Panc1 (cell line): Measurements from ENCODE around the gene DIP2C. TPM values are rescaled to one million over a fixed set of nuclear protein-coding genes. Genes with fewer than 3 reads are reported as not detected.
"Not testable (repeated sequence)": the region's sequence is repeated elsewhere in the genome, so short reads cannot be mapped to it uniquely, and the experiment has no call there.

ENCODE experiments used
- ATAC-seq: fragments of 200-7000 bp; cut with Tn5 transposase; 2 replicates; pipeline ENCODE4 v1.9.1; 2020; ENCODE audit warnings: mild to moderate bottlenecking, moderate library complexity
- BruUV-seq: library from RNA; stranded (reverse); fragments of 400-500 nt; replicated peaks from 2 replicates; lab custom pipeline; 2021; lab: Mats Ljungman, UMichigan
- CTCF ChIA-PET: fragments of 300-600 bp; sonication (Branson Sonifier 250); formaldehyde crosslinking; loops from one replicate; lab custom pipeline; 2022; ENCODE audit warnings: antibody characterized with exemption; lab: Charles Lee
- POLR2A ChIA-PET: fragments of 300-600 bp; sonication (Branson Sonifier 250); formaldehyde crosslinking; loops from one replicate; lab custom pipeline; 2022; ENCODE audit warnings: antibody characterized with exemption; lab: Charles Lee
- DNase-seq: peaks from one replicate; pipeline ENCODE4 v3.0.0-alpha.2; 2010; ENCODE audit warnings: low read depth, low spot score
- H3K27ac ChIP-seq: 2 replicates; pipeline ENCODE4 v1.5.1; 2011; ENCODE audit warnings: mild to moderate bottlenecking, low read length, inconsistent platforms
- H3K27me3 ChIP-seq: fragments of 200-500 bp; sonication (Bioruptor generic); 2 replicates; pipeline ENCODE4 v1.6.0; 2014; ENCODE audit warnings: low read length, inconsistent platforms; ENCODE audit not compliant: control insufficient read depth, insufficient read depth
- H3K36me3 ChIP-seq: fragments of 200-500 bp; sonication (Bioruptor generic); 2 replicates; pipeline ENCODE4 v1.5.1; 2014; ENCODE audit warnings: inconsistent platforms, mild to moderate bottlenecking, low read length, moderate library complexity; ENCODE audit not compliant: control insufficient read depth, insufficient read depth
- H3K4me1 ChIP-seq: 2 replicates; pipeline ENCODE4 v1.5.1; 2011; ENCODE audit warnings: inconsistent platforms, mild to moderate bottlenecking, low read length, moderate library complexity; ENCODE audit not compliant: control insufficient read depth, insufficient read depth
- H3K4me3 ChIP-seq, 2 experiments: 2 replicates each; pipeline ENCODE4 v1.5.1; 2011 to 2012; ENCODE audit warnings: low read depth in 2 of 2, low read length in 2 of 2, mild to moderate bottlenecking in 2 of 2, inconsistent platforms in 1 of 2, moderate library complexity in 1 of 2
- H3K9me3 ChIP-seq: fragments of 200-500 bp; sonication (Bioruptor generic); 2 replicates; pipeline ENCODE4 v1.5.1; 2014; ENCODE audit warnings: low read depth, mild to moderate bottlenecking, inconsistent platforms, low read length, moderate library complexity; ENCODE audit not compliant: control insufficient read depth, insufficient read depth
- POLR2AphosphoS5 ChIP-seq: IDR thresholded peaks from 2 replicates; pipeline ENCODE4 v1.6.1; 2012; ENCODE audit warnings: mild to moderate bottlenecking, low read depth, low read length, moderate library complexity
- REST ChIP-seq, 2 experiments: IDR thresholded peaks; 2 replicates each; pipeline ENCODE4 v1.6.1; 2011 to 2012; ENCODE audit warnings: low read depth in 2 of 2, control low read depth in 1 of 2, low read length in 1 of 2, mild to moderate bottlenecking in 1 of 2, moderate library complexity in 1 of 2; ENCODE audit not compliant: insufficient read depth in 1 of 2
- SIN3A ChIP-seq: IDR thresholded peaks from 2 replicates; pipeline ENCODE4 v1.6.1; 2012; ENCODE audit warnings: low read depth, mild to moderate bottlenecking, low read length, moderate library complexity, borderline replicate concordance; ENCODE audit not compliant: insufficient read depth
- TCF7L2 ChIP-seq: IDR thresholded peaks from 2 replicates; pipeline ENCODE4 v1.6.1; 2011; ENCODE audit warnings: mild to moderate bottlenecking, low read depth, low read length, inconsistent platforms
- in situ Hi-C: cut with HindIII; loops from 2 replicates; pipeline ENCODE4 v1.10.0; 2016; ENCODE audit warnings: low sequenced_read_pairs, low pct_unique_long_range_greater_than_20kb
- intact Hi-C: fragments of 100-400 bp; cut with micrococcal nuclease; formaldehyde crosslinking; loops from one replicate; pipeline ENCODE4 v1.10.0; 2022; ENCODE audit not compliant: unreplicated experiment
- total RNA-seq: library from RNA; stranded (reverse); gene quantifications from one replicate; pipeline ENCODE4 v1.2.1, GENCODE V29; 2021; ENCODE audit not compliant: unreplicated experiment
- TF ChIP-seq, protein P1 (sequence below): fragments of 450-650 bp; IDR thresholded peaks from 2 replicates; pipeline ENCODE4 v1.5.1; 2017; ENCODE audit warnings: mild to moderate bottlenecking

Gene DIP2C
- total RNA-seq, 1 experiment from 2014 or later: 13.2 TPM

- ChIA-PET CTCF (no interaction called here), POLR2A (no interaction called here)
- BruUV-seq: no TSS peak
- no peak overlapping the region for H3K27ac ChIP-seq
- in situ Hi-C loops: no loop called here
- no peak overlapping the region for H3K4me3 ChIP-seq
- peaks cover 8% of the 10 kb centered on the region for H3K4me1 ChIP-seq
- DNase-seq (no peak), ATAC-seq (no peak)
- no peaks in the 10 kb centered on the region for H3K27me3 ChIP-seq
- no peak for TF ChIP-seq POLR2AphosphoS5
- intact Hi-C loops: no loop called here
- no peaks in the 10 kb centered on the region for H3K9me3 ChIP-seq
- no peaks in the 10 kb centered on the region for H3K36me3 ChIP-seq
These were observed 239.0 kb downstream of the DIP2C start for GRCh38 chr10:450463-450862.

DNA sequence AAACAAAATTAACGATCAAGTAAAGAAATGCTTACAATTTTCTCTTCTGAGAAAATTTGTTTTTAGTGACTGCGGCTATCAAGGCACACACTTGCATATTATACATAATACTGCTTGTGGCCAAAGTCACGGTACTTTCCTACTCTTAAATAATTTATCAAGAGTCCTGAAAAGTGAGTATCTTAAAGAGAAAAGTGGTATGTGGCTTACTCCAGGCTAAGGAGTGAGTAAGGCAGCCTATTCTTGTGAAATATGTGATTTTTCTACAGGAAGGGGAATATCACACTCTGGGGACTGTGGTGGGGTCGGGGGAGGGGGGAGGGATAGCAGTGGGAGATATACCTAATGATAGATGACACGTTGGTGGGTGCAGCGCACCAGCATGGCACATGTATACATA, 240.1 kb downstream of the DIP2C start:
- BruUV-seq, POLR2A ChIA-PET, DNase-seq, CTCF ChIA-PET, H3K4me1 ChIP-seq, H3K4me3 ChIP-seq, H3K9me3 ChIP-seq, H3K27ac ChIP-seq, ATAC-seq, intact Hi-C loops, H3K36me3 ChIP-seq, H3K27me3 ChIP-seq, in situ Hi-C loops: not testable (repeated sequence)

GRCh38 chr10:443459-443858, 246.0 kb downstream of the DIP2C start:
- H3K27ac ChIP-seq: no peak overlapping the region
- no peaks in the 10 kb centered on the region for H3K36me3 ChIP-seq
- TF ChIP-seq TCF7L2 (no peak), REST (IDR thresholded peaks at IDR 0.05; ENCODE audit: insufficient read depth in 1 of 2, low read depth in 2 of 2, low read length in 1 of 2) (no peak), POLR2AphosphoS5 (no peak), SIN3A (no peak)
- TF ChIP-seq, protein P1, sequence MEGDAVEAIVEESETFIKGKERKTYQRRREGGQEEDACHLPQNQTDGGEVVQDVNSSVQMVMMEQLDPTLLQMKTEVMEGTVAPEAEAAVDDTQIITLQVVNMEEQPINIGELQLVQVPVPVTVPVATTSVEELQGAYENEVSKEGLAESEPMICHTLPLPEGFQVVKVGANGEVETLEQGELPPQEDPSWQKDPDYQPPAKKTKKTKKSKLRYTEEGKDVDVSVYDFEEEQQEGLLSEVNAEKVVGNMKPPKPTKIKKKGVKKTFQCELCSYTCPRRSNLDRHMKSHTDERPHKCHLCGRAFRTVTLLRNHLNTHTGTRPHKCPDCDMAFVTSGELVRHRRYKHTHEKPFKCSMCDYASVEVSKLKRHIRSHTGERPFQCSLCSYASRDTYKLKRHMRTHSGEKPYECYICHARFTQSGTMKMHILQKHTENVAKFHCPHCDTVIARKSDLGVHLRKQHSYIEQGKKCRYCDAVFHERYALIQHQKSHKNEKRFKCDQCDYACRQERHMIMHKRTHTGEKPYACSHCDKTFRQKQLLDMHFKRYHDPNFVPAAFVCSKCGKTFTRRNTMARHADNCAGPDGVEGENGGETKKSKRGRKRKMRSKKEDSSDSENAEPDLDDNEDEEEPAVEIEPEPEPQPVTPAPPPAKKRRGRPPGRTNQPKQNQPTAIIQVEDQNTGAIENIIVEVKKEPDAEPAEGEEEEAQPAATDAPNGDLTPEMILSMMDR: no peak
- no peaks in the 10 kb centered on the region for H3K9me3 ChIP-seq
- H3K4me3 ChIP-seq: no peak overlapping the region
- DNase-seq: no peak
- POLR2A ChIA-PET: no interaction called here
- no peaks in the 10 kb centered on the region for H3K27me3 ChIP-seq
- CTCF ChIA-PET: no interaction called here
- H3K4me1 ChIP-seq: no peaks in the 10 kb centered on the region
- ATAC-seq: no peak
- in situ Hi-C loops: no loop called here
- intact Hi-C loops: no loop called here
- no TSS peak for BruUV-seq
